ENCODE results near the gene MRAS. TPM values are rescaled to one million over a fixed set of nuclear protein-coding genes. Genes with fewer than 3 reads are reported as not detected.

MRAS gene
- total and polyA plus RNA-seq, 2 of the 13 experiments (the other 11 are each of a cell fraction or from before 2014, with no cell fraction given), result 8.8 to 36.2 TPM

- TF ChIP-seq, protein P1, sequence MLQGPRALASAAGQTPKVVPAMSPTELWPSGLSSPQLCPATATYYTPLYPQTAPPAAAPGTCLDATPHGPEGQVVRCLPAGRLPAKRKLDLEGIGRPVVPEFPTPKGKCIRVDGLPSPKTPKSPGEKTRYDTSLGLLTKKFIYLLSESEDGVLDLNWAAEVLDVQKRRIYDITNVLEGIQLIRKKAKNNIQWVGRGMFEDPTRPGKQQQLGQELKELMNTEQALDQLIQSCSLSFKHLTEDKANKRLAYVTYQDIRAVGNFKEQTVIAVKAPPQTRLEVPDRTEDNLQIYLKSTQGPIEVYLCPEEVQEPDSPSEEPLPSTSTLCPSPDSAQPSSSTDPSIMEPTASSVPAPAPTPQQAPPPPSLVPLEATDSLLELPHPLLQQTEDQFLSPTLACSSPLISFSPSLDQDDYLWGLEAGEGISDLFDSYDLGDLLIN (CRISPR knock-in tag; IDR thresholded peaks at IDR 0.05; ENCODE audit: borderline replicate concordance), result no peak
- no peak for TF ChIP-seq ZNF205 (CRISPR knock-in tag; IDR thresholded peaks at IDR 0.05)
- no peak for TF ChIP-seq MBD4 (IDR thresholded peaks at IDR 0.05; ENCODE audit: borderline replicate concordance, low read length)
- no peak for TF ChIP-seq ZNF598 (CRISPR knock-in tag; IDR thresholded peaks at IDR 0.05; ENCODE audit: borderline replicate concordance)
These were observed 6.0 kb downstream of the MRAS start (continued) for GRCh38 chr3:138354376-138354775.

DNA sequence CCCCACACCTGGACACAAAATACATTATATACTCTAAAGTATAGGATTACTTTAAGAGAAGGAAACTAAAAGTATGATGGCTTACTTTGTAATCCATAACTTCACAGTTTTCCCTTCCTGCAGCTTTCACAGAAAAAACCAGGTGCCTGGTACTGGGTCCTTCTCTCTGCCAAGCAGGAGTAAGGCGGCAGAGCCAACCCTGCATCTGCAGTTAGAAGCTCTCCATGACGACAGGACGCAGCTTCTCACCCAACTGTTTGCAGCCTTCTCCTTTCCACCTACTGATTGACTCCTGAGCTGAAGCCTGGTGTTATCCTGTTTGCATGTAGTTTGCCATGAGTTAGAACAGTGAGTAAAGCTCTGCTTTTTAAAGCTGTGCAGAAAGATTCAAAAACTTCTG is 6.7 kb downstream of the MRAS start:
- ATAC-seq, result no peak
- POLR2A ChIA-PET, result no interaction called here

More for the DNA sequence above, 6.7 kb downstream of the MRAS start:
- WGBS (ENCODE audit: low lambda C conversion rate), result 92% methylated on average over 3 of the region's 3 CpGs
- Histone ChIP-seq H3K4me1 (ENCODE audit: insufficient read depth, low read length) (peaks cover 26% of the 10 kb centered on the region), H3K36me3 (replicated peaks in 1 of 2; ENCODE audit: control insufficient read depth in 1 of 2, insufficient read depth in 2 of 2, low read length in 2 of 2) (no peaks in the 10 kb centered on the region; a peak in 1 of 5 replicates), H3K27me3 (ENCODE audit: control insufficient read depth in 1 of 2, insufficient read depth in 2 of 2, low read length in 2 of 2) (no peaks in the 10 kb centered on the region), H4K20me1 (ENCODE audit: insufficient read depth, low read length) (no peaks in the 10 kb centered on the region), H3K4me2 (ENCODE audit: low read depth, low read length) (no peak overlapping the region), H3K4me3 (replicated peaks in 1 of 3; ENCODE audit: insufficient read depth in 1 of 3, low read depth in 2 of 3, low read length in 3 of 3) (no peak overlapping the region), H3K27ac (ENCODE audit: extremely low read length, insufficient read depth, low read length) (no peak overlapping the region), H3K9ac (ENCODE audit: insufficient read depth, low read depth, low read length) (no peak overlapping the region), H3K9me3 (ENCODE audit: low read length) (no peaks in the 10 kb centered on the region), H3K79me2 (ENCODE audit: insufficient read depth, low read length) (peaks cover 2% of the 10 kb centered on the region), H2AFZ (ENCODE audit: low read length) (no peak overlapping the region)
- DNase-seq (ENCODE audit: low spot score) (no peak), FAIRE-seq (no peak)
- intact Hi-C loops (cut with micrococcal nuclease; ENCODE audit: unreplicated experiment) (no loop called here), in situ Hi-C loops (cut with HindIII; ENCODE audit: extremely low pct_ligation_motif_present, low pct_unique_long_range_greater_than_20kb) (no loop called here)
- no TSS peak for BruUV-seq (replicated peaks)
- CTCF ChIA-PET (ENCODE audit: low intra/inter-chr PET ratio, low total read pairs), result no interaction called here
- TF ChIP-seq NFIC (IDR thresholded peaks at IDR 0.05; ENCODE audit: low read length) (no peak), ATRX (CRISPR knock-in tag; IDR thresholded peaks at IDR 0.05; ENCODE audit: borderline replicate concordance) (no peak), AKAP8 (CRISPR knock-in tag; IDR thresholded peaks at IDR 0.05) (no peak), MATR3 (CRISPR knock-in tag; IDR thresholded peaks at IDR 0.05) (no peak), CAMTA2 (CRISPR knock-in tag; IDR thresholded peaks at IDR 0.05; ENCODE audit: borderline replicate concordance) (no peak), UBTF (CRISPR knock-in tag; IDR thresholded peaks at IDR 0.05) (no peak), KAT8 (CRISPR knock-in tag; IDR thresholded peaks at IDR 0.05) (no peak), ZNF451 (CRISPR knock-in tag; IDR thresholded peaks at IDR 0.05) (no peak), RORA (CRISPR knock-in tag; IDR thresholded peaks at IDR 0.05) (no peak), SMAD3 (CRISPR knock-in tag; IDR thresholded peaks at IDR 0.05) (no peak), ZNF724P (CRISPR knock-in tag; IDR thresholded peaks at IDR 0.05; ENCODE audit: borderline replicate concordance) (no peak), FOSL1 (CRISPR knock-in tag; IDR thresholded peaks at IDR 0.05; ENCODE audit: borderline replicate concordance) (no peak), MED8 (CRISPR knock-in tag; IDR thresholded peaks at IDR 0.05; ENCODE audit: insufficient replicate concordance) (no peak), MEF2D (CRISPR knock-in tag; IDR thresholded peaks at IDR 0.05) (no peak), FLYWCH1 (CRISPR knock-in tag; IDR thresholded peaks at IDR 0.05) (no peak)
- TF ChIP-seq, protein P2, sequence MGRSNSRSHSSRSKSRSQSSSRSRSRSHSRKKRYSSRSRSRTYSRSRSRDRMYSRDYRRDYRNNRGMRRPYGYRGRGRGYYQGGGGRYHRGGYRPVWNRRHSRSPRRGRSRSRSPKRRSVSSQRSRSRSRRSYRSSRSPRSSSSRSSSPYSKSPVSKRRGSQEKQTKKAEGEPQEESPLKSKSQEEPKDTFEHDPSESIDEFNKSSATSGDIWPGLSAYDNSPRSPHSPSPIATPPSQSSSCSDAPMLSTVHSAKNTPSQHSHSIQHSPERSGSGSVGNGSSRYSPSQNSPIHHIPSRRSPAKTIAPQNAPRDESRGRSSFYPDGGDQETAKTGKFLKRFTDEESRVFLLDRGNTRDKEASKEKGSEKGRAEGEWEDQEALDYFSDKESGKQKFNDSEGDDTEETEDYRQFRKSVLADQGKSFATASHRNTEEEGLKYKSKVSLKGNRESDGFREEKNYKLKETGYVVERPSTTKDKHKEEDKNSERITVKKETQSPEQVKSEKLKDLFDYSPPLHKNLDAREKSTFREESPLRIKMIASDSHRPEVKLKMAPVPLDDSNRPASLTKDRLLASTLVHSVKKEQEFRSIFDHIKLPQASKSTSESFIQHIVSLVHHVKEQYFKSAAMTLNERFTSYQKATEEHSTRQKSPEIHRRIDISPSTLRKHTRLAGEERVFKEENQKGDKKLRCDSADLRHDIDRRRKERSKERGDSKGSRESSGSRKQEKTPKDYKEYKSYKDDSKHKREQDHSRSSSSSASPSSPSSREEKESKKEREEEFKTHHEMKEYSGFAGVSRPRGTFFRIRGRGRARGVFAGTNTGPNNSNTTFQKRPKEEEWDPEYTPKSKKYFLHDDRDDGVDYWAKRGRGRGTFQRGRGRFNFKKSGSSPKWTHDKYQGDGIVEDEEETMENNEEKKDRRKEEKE (IDR thresholded peaks at IDR 0.05), result no peak
